GM12878 (cell line): ENCODE measurements around the gene GRIK4. TPM values are rescaled to one million over a fixed set of nuclear protein-coding genes. Genes with fewer than 3 reads are reported as not detected.

ENCODE experiments used
- ATAC-seq: fragments of 200-7000 bp; cut with Tn5 transposase; 3 replicates; pipeline ENCODE4 v1.9.1; 2020; ENCODE audit warnings: mild to moderate bottlenecking, moderate library complexity
- BruUV-seq: library from RNA; stranded (reverse); fragments of 400-500 nt; replicated peaks from 2 replicates; lab custom pipeline; 2021; lab: Mats Ljungman, UMichigan
- CTCF ChIA-PET: fragments of 300-600 bp; sonication (Branson Sonifier 250); formaldehyde crosslinking; extraction: SDS; loops from one replicate; lab custom pipeline; 2021; ENCODE audit warnings: inconsistent platforms; lab: Yijun Ruan, JAX
- POLR2A ChIA-PET: fragments of 350-600 bp; formaldehyde crosslinking; extraction: SDS; loops from one replicate; lab custom pipeline; 2021; ENCODE audit warnings: inconsistent platforms; lab: Charles Lee
- RAD21 ChIA-PET: fragments of 300-600 bp; sonication (Branson Sonifier 250); formaldehyde crosslinking; loops from one replicate; lab custom pipeline; 2023; ENCODE audit warnings: antibody characterized with exemption; ENCODE audit not compliant: unreplicated experiment; lab: Charles Lee
- SMC1A ChIA-PET: fragments of 300-600 bp; sonication (Branson Sonifier 250); formaldehyde crosslinking; loops from one replicate; lab custom pipeline; 2023; ENCODE audit not compliant: unreplicated experiment, uncharacterized antibody; lab: Charles Lee
- DNase-seq: peaks from one replicate; pipeline ENCODE4 v3.0.0-alpha.2; 2011; ENCODE audit warnings: low read depth, low spot score
- FAIRE-seq: peaks from 3 replicates; lab custom pipeline; 2011; peaks lifted over from hg19 to GRCh38; lab: Jason Lieb, UNC
- H2AFZ ChIP-seq: 2 replicates; pipeline ENCODE4 v1.6.0; 2011; ENCODE audit warnings: low read depth, low read length, control low read depth; ENCODE audit not compliant: control insufficient read depth
- H3K27ac ChIP-seq: 2 replicates; pipeline ENCODE4 v1.5.1; 2011; ENCODE audit warnings: control low read depth; ENCODE audit not compliant: control insufficient read depth, insufficient read depth
- H3K27me3 ChIP-seq, 2 experiments: replicated peaks in 1 of 2; 2 replicates each; pipeline versions ENCODE4 v1.6.0 to v1.6.1; 2011; ENCODE audit warnings: low read length in 1 of 2; ENCODE audit not compliant: control insufficient read depth in 2 of 2, insufficient read depth in 2 of 2
- H3K36me3 ChIP-seq, 2 experiments: 2 replicates each; pipeline ENCODE4 v1.5.1; 2011; ENCODE audit warnings: low read length in 1 of 2; ENCODE audit not compliant: control insufficient read depth in 2 of 2, insufficient read depth in 2 of 2
- H3K4me1 ChIP-seq: 2 replicates; pipeline ENCODE4 v1.6.1; 2011; ENCODE audit warnings: mild to moderate bottlenecking, low read length, moderate library complexity, mixed read lengths; ENCODE audit not compliant: control insufficient read depth, insufficient read depth
- H3K4me2 ChIP-seq: 2 replicates; pipeline ENCODE4 v1.6.0; 2011; ENCODE audit warnings: control low read depth; ENCODE audit not compliant: control insufficient read depth, insufficient read depth
- H3K4me3 ChIP-seq: fragments of 200-600 bp; sonication (generic); 2 replicates; pipeline ENCODE4 v1.5.1; 2016
- H3K79me2 ChIP-seq: 2 replicates; pipeline ENCODE4 v1.6.0; 2011; ENCODE audit warnings: low read length; ENCODE audit not compliant: control insufficient read depth, insufficient read depth
- H3K9ac ChIP-seq: 2 replicates; pipeline ENCODE4 v1.8.0; 2011; ENCODE audit warnings: low read length, control low read depth, mixed read lengths; ENCODE audit not compliant: control insufficient read depth, insufficient read depth
- H3K9me3 ChIP-seq: replicated peaks from 3 replicates; pipeline ENCODE4 v1.5.1; 2011; ENCODE audit warnings: mild to moderate bottlenecking, low read length; ENCODE audit not compliant: control insufficient read depth, insufficient read depth
- H4K20me1 ChIP-seq: 2 replicates; pipeline ENCODE4 v1.6.0; 2011; ENCODE audit not compliant: control insufficient read depth, insufficient read depth
- CTCF ChIP-seq, 3 experiments: IDR thresholded peaks in 2 of 3; conservative IDR thresholded peaks in 1 of 3; 2 replicates each; pipeline ENCODE4 v1.5.1; 2011; ENCODE audit warnings: low read depth in 3 of 3, low read length in 3 of 3, mild to moderate bottlenecking in 3 of 3, control low read depth in 2 of 3, moderate library complexity in 2 of 3, inconsistent platforms in 1 of 3, mixed read lengths in 1 of 3; ENCODE audit not compliant: control insufficient read depth in 2 of 3, insufficient read depth in 1 of 3; ENCODE audit errors: extremely low read depth in 1 of 3
- EED ChIP-seq: sonication (generic); IDR thresholded peaks from 2 replicates; pipeline ENCODE4 v1.6.1; 2016; ENCODE audit warnings: antibody characterized with exemption, low read depth
- FOXM1 ChIP-seq: IDR thresholded peaks from 2 replicates; pipeline ENCODE4 v1.6.1; 2012; ENCODE audit warnings: low read depth, mild to moderate bottlenecking, inconsistent platforms, low read length, moderate library complexity
- HCFC1 ChIP-seq: fragments of 150-350 bp; IDR thresholded peaks from 2 replicates; pipeline ENCODE4 v1.6.1; 2014; ENCODE audit warnings: low read length
- KLF5 ChIP-seq: fragments of 450-650 bp; IDR thresholded peaks from 2 replicates; pipeline ENCODE4 v1.6.1; 2014; ENCODE audit warnings: mild to moderate bottlenecking; ENCODE audit not compliant: partially characterized antibody
- RAD21 ChIP-seq: IDR thresholded peaks from 2 replicates; pipeline ENCODE4 v1.6.1; 2011; ENCODE audit warnings: mild to moderate bottlenecking, low read depth, low read length, moderate library complexity; ENCODE audit not compliant: insufficient read depth
- SKIL ChIP-seq: fragments of 450-650 bp; IDR thresholded peaks from 2 replicates; pipeline ENCODE4 v1.6.1; 2017; ENCODE audit warnings: mild to moderate bottlenecking, low read depth, inconsistent platforms; ENCODE audit not compliant: poor library complexity, severe bottlenecking
- SMC3 ChIP-seq: IDR thresholded peaks from 2 replicates; pipeline ENCODE4 v1.6.1; 2011; ENCODE audit warnings: low read length, improper control_type of control experiment, borderline replicate concordance
- YY1 ChIP-seq: IDR thresholded peaks from 2 replicates; pipeline ENCODE4 v1.6.1; 2011; ENCODE audit warnings: low read depth, mild to moderate bottlenecking, low read length
- WGBS: methylation state at CpG from one replicate; pipeline ENCODE4 v1.1.6; 2016; ENCODE audit warnings: low lambda C conversion rate; ENCODE audit not compliant: insufficient replicate concordance, insufficient coverage; ENCODE audit errors: missing lambda C conversion rate; 5-methylcytosine and 5-hydroxymethylcytosine counted together
- in situ Hi-C: fragments of 300-500 bp; cut with MboI; formaldehyde crosslinking; loops from 9 replicates; pipeline ENCODE4 v1.14.3; 2018; ENCODE audit warnings: mixed read lengths
- intact Hi-C: fragments of 100-400 bp; cut with micrococcal nuclease; formaldehyde crosslinking; loops from one replicate; pipeline ENCODE4 v1.14.2; 2022; ENCODE audit not compliant: unreplicated experiment
- polyA plus RNA-seq, 11 experiments: library from polyadenylated mRNA; depleted of rRNA in 4 of 11; unstranded in 6 of 11; stranded (reverse) in 5 of 11; fragments of >200 nt; fragmentation: Nextera tagmentation in 4 of 11; fragmentation: Illumina TruSeq in 1 of 11; extraction: Ambion mirVana in 4 of 11; extraction: Trizol in 1 of 11; gene quantifications; 1 replicate in 1 of 11; 2 replicates in 10 of 11; pipeline versions ENCODE4 v1.2.1 to v1.2.3, GENCODE V29; 2011 to 2016; ENCODE audit warnings: inconsistent platforms in 2 of 11, missing spikeins in 2 of 11, low read depth in 1 of 11
- total RNA-seq, 4 experiments: library from RNA; depleted of rRNA in 3 of 4; stranded (reverse); fragments of >200 nt in 3 of 4; fragmentation: Illumina TruSeq in 1 of 4; extraction: Trizol in 1 of 4; gene quantifications; 2 replicates each; pipeline versions ENCODE4 v1.2.1 to v1.2.3, GENCODE V29; 2013 to 2021

The GRIK4 gene
- total and polyA plus RNA-seq, 10 of the 15 experiments (the other 5 are each of a cell fraction or from before 2014, with no cell fraction given): 0.33 to 3.6 (median 0.72) TPM

- peak; percentile 16 to 64 (median 62) for TF ChIP-seq CTCF (IDR thresholded peaks at IDR 0.05 in 2 of 3, conservative IDR thresholded peaks at IDR 0.05 in 1 of 3; ENCODE audit: control insufficient read depth in 2 of 3, extremely low read depth in 1 of 3, insufficient read depth in 1 of 3, low read depth in 3 of 3, low read length in 3 of 3)
- no peak for TF ChIP-seq FOXM1
- no peak for TF ChIP-seq KLF5
- peak; percentile 44; the same call in 1 of the 2 replicates for TF ChIP-seq SMC3
- 0 out of 2 replicates have a peak, but pooled peaks have one; percentile 12 for TF ChIP-seq YY1
- no peak for TF ChIP-seq HCFC1
- no peak for TF ChIP-seq SKIL
- TF ChIP-seq EED: no peak
- peak; percentile 60 for TF ChIP-seq RAD21
- ChIA-PET CTCF (interaction anchor here (0.8 to 5.3 kb wide), 13 partner anchors 10 to 473 kb away, joined by 3 to 36 read pairs (median 4); no protein-coding TSS in a partner anchor), POLR2A (interaction anchor here (1.4 kb wide), 1 partner anchor 67 kb away, joined by 3 read pairs; no protein-coding TSS in a partner anchor), SMC1A (interaction anchor here (0.6 to 4.9 kb wide), 10 partner anchors 10 to 112 kb away, joined by 3 to 33 read pairs (median 4); no protein-coding TSS in a partner anchor), RAD21 (interaction anchor here (1.0 to 3.3 kb wide), 5 partner anchors 18 to 53 kb away, joined by 3 to 27 read pairs (median 3); no protein-coding TSS in a partner anchor)
- H3K27me3 ChIP-seq: no peaks in the 10 kb centered on the region
- H3K27ac ChIP-seq: no peak overlapping the region
- WGBS: 21% methylated on average over 3 of the region's 3 CpGs
- peak; percentile 87 for ATAC-seq
- no TSS peak for BruUV-seq
- no peak overlapping the region for H3K9ac ChIP-seq
- no peaks in the 10 kb centered on the region; a peak in 2 of 4 replicates for H3K36me3 ChIP-seq
- DNase-seq: no peak
- no peak overlapping the region for H3K4me2 ChIP-seq
- in situ Hi-C loops: no loop called here
- no peaks in the 10 kb centered on the region for H3K79me2 ChIP-seq
- no peak overlapping the region for H3K4me3 ChIP-seq
- no peaks in the 10 kb centered on the region; the same call in 2 of the 3 replicates for H3K9me3 ChIP-seq
- peaks cover 10% of the 10 kb centered on the region for H3K4me1 ChIP-seq
- no peak overlapping the region for H2AFZ ChIP-seq
- FAIRE-seq: no peak
- intact Hi-C loops: loop anchor here (5.0 kb wide), 1 partner anchor 55 kb away; no protein-coding TSS in a partner anchor
- 0 out of 2 replicates have a peak, but pooled peaks cover 2% of the 10 kb centered on the region for H4K20me1 ChIP-seq
Measured at GRCh38 chr11:120632579-120632978, 121.0 kb downstream of the GRIK4 start.
